Neural progenitor cell (in vitro differentiated cells): ENCODE measurements around the gene NHSL1. TPM values are rescaled to one million over a fixed set of nuclear protein-coding genes. Genes with fewer than 3 reads are reported as not detected.
A peak's percentile ranks its signal among the peaks of the same experiment; 100 is the strongest.

Source experiments
- DNase-seq: peaks from one replicate; pipeline ENCODE4 v3.0.0-alpha.2; 2016; ENCODE audit warnings: low spot score
- H2AFZ ChIP-seq: fragments of 200-600 bp; sonication (generic); replicated peaks from 2 replicates; pipeline ENCODE4 v1.6.1; 2016; ENCODE audit warnings: antibody characterized with exemption
- H3F3A ChIP-seq: fragments of 200-600 bp; sonication (generic); 2 replicates; pipeline ENCODE4 v1.6.1; 2016; ENCODE audit warnings: antibody characterized with exemption, low read depth
- H3K27ac ChIP-seq: fragments of 200-600 bp; sonication (generic); 2 replicates; pipeline ENCODE4 v1.5.1; 2016; ENCODE audit warnings: mild to moderate bottlenecking
- H3K27me3 ChIP-seq: fragments of 200-600 bp; sonication (generic); 2 replicates; pipeline ENCODE4 v1.6.1; 2016; ENCODE audit warnings: mild to moderate bottlenecking, moderate library complexity
- H3K36me3 ChIP-seq: fragments of 200-600 bp; sonication (generic); 2 replicates; pipeline ENCODE4 v1.5.1; 2016
- H3K4me1 ChIP-seq: fragments of 200-600 bp; sonication (generic); 2 replicates; pipeline ENCODE4 v1.6.1; 2016; ENCODE audit warnings: mixed run types
- H3K4me2 ChIP-seq: fragments of 200-600 bp; sonication (generic); 2 replicates; pipeline ENCODE4 v1.6.1; 2016
- H3K4me3 ChIP-seq: fragments of 200-600 bp; sonication (generic); 2 replicates; pipeline ENCODE4 v1.5.1; 2016
- H3K79me2 ChIP-seq: fragments of 200-600 bp; sonication (generic); 2 replicates; pipeline ENCODE4 v1.6.1; 2016; ENCODE audit warnings: low read depth
- H3K9ac ChIP-seq: fragments of 200-600 bp; sonication (generic); 2 replicates; pipeline ENCODE4 v1.6.1; 2016
- H3K9me3 ChIP-seq: fragments of 200-600 bp; sonication (generic); 2 replicates; pipeline ENCODE4 v1.5.1; 2016; ENCODE audit warnings: low read depth
- H4K20me1 ChIP-seq: fragments of 200-600 bp; sonication (generic); 2 replicates; pipeline ENCODE4 v1.6.1; 2016; ENCODE audit warnings: low read depth
- H3K27ac Mint-ChIP-seq: 3 replicates; pipeline ENCODE4 v1.8.0; 2021; ENCODE audit warnings: mixed read lengths
- H3K27me3 Mint-ChIP-seq: 2 replicates; pipeline ENCODE4 v1.8.0; 2022; ENCODE audit warnings: low read depth, mild to moderate bottlenecking, inconsistent platforms, moderate library complexity, mixed read lengths; ENCODE audit not compliant: insufficient read depth
- H3K36me3 Mint-ChIP-seq: 3 replicates; pipeline ENCODE4 v1.8.0; 2021; ENCODE audit warnings: mixed read lengths
- H3K4me1 Mint-ChIP-seq: 3 replicates; pipeline ENCODE4 v1.8.0; 2021; ENCODE audit warnings: mixed read lengths
- H3K4me3 Mint-ChIP-seq: 3 replicates; pipeline ENCODE4 v1.8.0; 2021; ENCODE audit warnings: mild to moderate bottlenecking, moderate library complexity, mixed read lengths
- H3K9me3 Mint-ChIP-seq: 3 replicates; pipeline ENCODE4 v1.8.0; 2020; ENCODE audit warnings: mixed read lengths
- CTCF ChIP-seq: fragments of 200-600 bp; sonication (generic); IDR thresholded peaks from 2 replicates; pipeline ENCODE4 v1.5.1; 2017; ENCODE audit warnings: antibody characterized with exemption, mild to moderate bottlenecking
- EZH2 ChIP-seq: fragments of 200-600 bp; sonication (generic); IDR thresholded peaks from 2 replicates; pipeline ENCODE4 v1.6.1; 2017; ENCODE audit warnings: antibody characterized with exemption, mild to moderate bottlenecking, moderate library complexity
- EZH2phosphoT487 ChIP-seq: fragments of 200-600 bp; sonication (generic); IDR thresholded peaks from 2 replicates; pipeline ENCODE4 v1.6.1; 2017; ENCODE audit warnings: antibody characterized with exemption
- total RNA-seq: library from RNA; depleted of rRNA; stranded (reverse); fragments of >200 nt; gene quantifications from 2 replicates; pipeline ENCODE4 v1.2.3, GENCODE V29; 2015; ENCODE audit warnings: low replicate concordance

Gene NHSL1
- total RNA-seq, 1 donor from 2014 or later = 12.1 TPM

- Histone ChIP-seq H3K4me1 (no peaks in the 10 kb centered on the region), H3K4me2 (no peak overlapping the region), H3K79me2 (no peaks in the 10 kb centered on the region), H2AFZ (peak overlapping the region; percentile 6), H3K9me3 (no peaks in the 10 kb centered on the region), H3K9ac (no peak overlapping the region), H3K4me3 (no peak overlapping the region), H3K36me3 (no peaks in the 10 kb centered on the region), H3F3A (no peaks in the 10 kb centered on the region), H4K20me1 (no peaks in the 10 kb centered on the region), H3K27ac (no peak overlapping the region), H3K27me3 (no peaks in the 10 kb centered on the region)
- no peaks in the 10 kb centered on the region for H3K36me3 Mint-ChIP-seq
- H3K4me3 Mint-ChIP-seq = no peak overlapping the region
- no peak for DNase-seq
- H3K27ac Mint-ChIP-seq = no peak overlapping the region
- peaks cover 5% of the 10 kb centered on the region for H3K27me3 Mint-ChIP-seq
- no peaks in the 10 kb centered on the region for H3K9me3 Mint-ChIP-seq
- TF ChIP-seq EZH2phosphoT487 = no peak
- peak; percentile 27 for TF ChIP-seq CTCF
- H3K4me1 Mint-ChIP-seq = peaks cover 9% of the 10 kb centered on the region
Measured at GRCh38 chr6:138382498-138383265, 116.6 kb downstream of the NHSL1 start.

- no peak for TF ChIP-seq CTCF
- no peak for TF ChIP-seq EZH2phosphoT487
- TF ChIP-seq EZH2 = no peak
- Mint-ChIP-seq H3K9me3 (no peaks in the 10 kb centered on the region), H3K27me3 (no peaks in the 10 kb centered on the region), H3K4me1 (peaks cover 4% of the 10 kb centered on the region), H3K36me3 (no peaks in the 10 kb centered on the region), H3K4me3 (no peak overlapping the region), H3K27ac (no peak overlapping the region)
- peak; percentile 27 for DNase-seq
- no peak overlapping the region for H3K4me3 ChIP-seq
- no peaks in the 10 kb centered on the region for H4K20me1 ChIP-seq
- H3K4me2 ChIP-seq = no peak overlapping the region
- no peak overlapping the region for H3K9ac ChIP-seq
- H3K9me3 ChIP-seq = no peaks in the 10 kb centered on the region
- H3K36me3 ChIP-seq = no peaks in the 10 kb centered on the region
- H3K27me3 ChIP-seq = no peaks in the 10 kb centered on the region
- no peaks in the 10 kb centered on the region for H3K4me1 ChIP-seq
- no peak overlapping the region for H2AFZ ChIP-seq
- H3F3A ChIP-seq = no peaks in the 10 kb centered on the region
- H3K27ac ChIP-seq = no peak overlapping the region
- H3K79me2 ChIP-seq = no peaks in the 10 kb centered on the region
Measured at GRCh38 chr6:138378463-138378862, 120.8 kb downstream of the NHSL1 start.

GRCh38 chr6:138377844-138378243 is 121.5 kb downstream of the NHSL1 start, which contains the start of gene SMIM28:
TSS of gene SMIM28 (plus strand) at chr6:138377905. CDS start at chr6:138378073, 168 bp downstream.
- Histone ChIP-seq H3K27me3 (no peaks in the 10 kb centered on the region), H3K4me2 (no peak within 1 kb of the TSS), H3K9me3 (no peaks in the 10 kb centered on the region), H3F3A (no peaks in the 10 kb centered on the region), H3K9ac (no peak within 1 kb of the TSS), H3K79me2 (no peaks in the 10 kb centered on the region), H2AFZ (peak within 1 kb of the TSS; percentile 51), H3K4me3 (no peak within 1 kb of the TSS), H3K36me3 (no peaks in the 10 kb centered on the region), H3K4me1 (no peaks in the 10 kb centered on the region), H4K20me1 (no peaks in the 10 kb centered on the region), H3K27ac (no peak within 1 kb of the TSS)
- DNase-seq = no peak
- H3K36me3 Mint-ChIP-seq = no peaks in the 10 kb centered on the region
- peaks cover 2% of the 10 kb centered on the region for H3K4me1 Mint-ChIP-seq
- H3K27ac Mint-ChIP-seq = no peak within 1 kb of the TSS
- H3K27me3 Mint-ChIP-seq = no peaks in the 10 kb centered on the region
- H3K4me3 Mint-ChIP-seq = no peak within 1 kb of the TSS
- TF ChIP-seq EZH2 = no peak
- no peak for TF ChIP-seq CTCF
- TF ChIP-seq EZH2phosphoT487 = no peak
- no peaks in the 10 kb centered on the region for H3K9me3 Mint-ChIP-seq
